BLaER1 (cell line): ENCODE data around the gene SND1.

Experiments
- H3K27ac ChIP-seq: shearing (Covaris generic); formaldehyde crosslinking; 2 replicates; pipeline ENCODE4 v1.8.1; 2022
- H3K27me3 ChIP-seq: shearing (Covaris generic); formaldehyde crosslinking; 2 replicates; pipeline ENCODE4 v1.8.1; 2022
- H3K36me3 ChIP-seq: shearing (Covaris generic); formaldehyde crosslinking; 2 replicates; pipeline ENCODE4 v1.8.1; 2022
- H3K4me1 ChIP-seq: shearing (Covaris generic); formaldehyde crosslinking; 2 replicates; pipeline ENCODE4 v1.8.1; 2022
- H3K4me2 ChIP-seq: shearing (Covaris generic); formaldehyde crosslinking; 2 replicates; pipeline ENCODE4 v1.8.1; 2022
- H3K4me3 ChIP-seq: shearing (Covaris generic); formaldehyde crosslinking; 2 replicates; pipeline ENCODE4 v1.8.1; 2022
- H3K9ac ChIP-seq: shearing (Covaris generic); formaldehyde crosslinking; 2 replicates; pipeline ENCODE4 v1.8.1; 2022
- H3K9me3 ChIP-seq: shearing (Covaris generic); formaldehyde crosslinking; 2 replicates; pipeline ENCODE4 v1.8.1; 2022
- H4K20me1 ChIP-seq: shearing (Covaris generic); formaldehyde crosslinking; 2 replicates; pipeline ENCODE4 v1.8.1; 2022
- Cebpa-rat ChIP-seq: shearing (Covaris generic); IDR thresholded peaks from 2 replicates; pipeline ENCODE4 v1.8.1; 2022

SND1 gene

DNA sequence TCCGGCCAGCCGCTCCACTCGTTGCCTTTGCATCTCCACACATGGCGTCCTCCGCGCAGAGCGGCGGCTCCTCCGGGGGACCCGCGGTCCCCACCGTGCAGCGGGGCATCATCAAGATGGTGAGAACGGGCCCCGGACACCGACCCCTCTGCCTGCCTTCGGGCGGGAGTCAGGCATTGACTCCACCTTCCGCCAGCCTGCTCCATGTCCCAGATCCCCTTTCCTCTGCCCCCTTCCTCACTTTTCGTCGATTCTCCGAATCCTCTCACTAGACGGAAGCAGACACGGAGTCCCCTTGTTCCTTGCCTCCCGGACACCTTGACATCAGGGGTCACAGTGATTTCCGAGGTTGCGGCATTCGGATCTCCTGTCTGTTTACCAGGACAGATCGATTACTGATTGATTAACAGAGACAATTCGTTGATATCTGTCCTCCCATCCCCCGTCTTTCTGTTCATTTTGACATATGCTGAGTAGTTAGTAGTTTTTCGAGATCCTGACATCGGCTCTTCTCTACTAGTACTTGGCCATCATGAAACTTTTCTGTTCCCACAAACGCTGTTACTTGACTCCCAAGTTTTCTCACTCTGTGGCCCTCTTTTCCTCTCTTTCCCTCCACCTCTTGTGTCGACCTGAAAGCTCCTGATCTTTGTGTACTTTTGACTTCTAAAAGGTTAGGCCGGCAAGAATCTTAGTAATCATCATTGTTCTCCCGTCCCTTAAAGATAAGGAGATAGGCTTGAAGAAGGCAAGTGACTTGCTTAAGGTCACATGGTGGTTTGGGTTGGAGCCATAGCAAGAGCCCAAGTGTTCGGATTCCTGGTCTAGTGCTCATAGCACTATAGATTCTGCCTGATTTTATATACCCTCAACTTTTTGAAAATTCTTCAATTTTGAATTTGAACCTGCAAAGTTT lies 597 bp downstream of the SND1 start:
- Histone ChIP-seq H3K9me3 (no peaks in the 10 kb centered on the region), H3K36me3 (peaks cover 29% of the 10 kb centered on the region), H3K9ac (peak overlapping the region; percentile 90), H3K27me3 (no peaks in the 10 kb centered on the region), H3K27ac (peak overlapping the region; percentile 88), H4K20me1 (peaks cover 55% of the 10 kb centered on the region), H3K4me2 (peak overlapping the region; percentile 92), H3K4me3 (peak overlapping the region; percentile 86), H3K4me1 (peaks cover 41% of the 10 kb centered on the region)
- TF ChIP-seq Cebpa-rat: no peak

- Histone ChIP-seq H3K9me3 (no peaks in the 10 kb centered on the region), H3K36me3 (peaks cover 34% of the 10 kb centered on the region), H3K27ac (no peak overlapping the region), H3K4me1 (peaks cover 44% of the 10 kb centered on the region), H4K20me1 (peaks cover 63% of the 10 kb centered on the region), H3K9ac (peak overlapping the region; percentile 90; the same call in 1 of the 2 replicates), H3K27me3 (no peaks in the 10 kb centered on the region), H3K4me2 (peak overlapping the region; percentile 92), H3K4me3 (peak overlapping the region; percentile 86)
- no peak for TF ChIP-seq Cebpa-rat
These were observed 1.4 kb downstream of the SND1 start for GRCh38 chr7:127653396-127653795.

GRCh38 chr7:127654404-127655394 lies 2.7 kb downstream of the SND1 start:
- Histone ChIP-seq H3K4me3 (peak overlapping the region; percentile 86), H3K9ac (no peak overlapping the region), H3K4me1 (peaks cover 53% of the 10 kb centered on the region), H3K4me2 (peak overlapping the region; percentile 92), H3K27ac (no peak overlapping the region), H3K36me3 (peaks cover 44% of the 10 kb centered on the region), H4K20me1 (peaks cover 77% of the 10 kb centered on the region), H3K27me3 (no peaks in the 10 kb centered on the region), H3K9me3 (no peaks in the 10 kb centered on the region)
- TF ChIP-seq Cebpa-rat: no peak

- Histone ChIP-seq H3K4me1 (peaks cover 50% of the 10 kb centered on the region), H3K9me3 (no peaks in the 10 kb centered on the region), H3K4me2 (no peak overlapping the region), H3K4me3 (no peak overlapping the region), H3K9ac (no peak overlapping the region), H3K36me3 (peaks cover 54% of the 10 kb centered on the region), H3K27ac (no peak overlapping the region), H3K27me3 (no peaks in the 10 kb centered on the region), H4K20me1 (peaks cover 87% of the 10 kb centered on the region)
- TF ChIP-seq Cebpa-rat: no peak
These were observed 3.7 kb downstream of the SND1 start for GRCh38 chr7:127655720-127656119.

DNA sequence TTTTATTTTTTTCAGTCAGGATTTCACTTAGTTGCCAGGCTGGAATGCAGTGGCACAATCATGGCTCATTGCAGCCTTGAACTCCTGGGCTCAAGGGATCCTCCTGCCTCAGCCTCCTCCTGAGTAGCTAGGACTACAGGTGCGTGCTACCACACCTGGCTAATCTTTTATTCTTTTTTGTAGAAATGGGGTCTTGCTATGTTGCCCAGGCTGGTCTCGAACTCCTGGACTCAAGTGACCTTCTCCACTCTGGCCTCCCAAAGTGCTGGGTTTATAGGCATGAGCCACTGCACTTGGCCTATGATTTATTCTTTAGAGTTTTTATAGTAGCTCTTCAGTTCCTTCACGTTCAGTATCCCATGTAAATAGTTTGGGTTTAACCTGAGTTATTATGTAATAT lies 5.5 kb downstream of the SND1 start:
- no peak overlapping the region for H3K27ac ChIP-seq
- peaks cover 100% of the 10 kb centered on the region for H4K20me1 ChIP-seq
- no peaks in the 10 kb centered on the region for H3K9me3 ChIP-seq
- H3K4me3 ChIP-seq: no peak overlapping the region
- no peak overlapping the region for H3K9ac ChIP-seq
- H3K4me1 ChIP-seq: peaks cover 44% of the 10 kb centered on the region
- no peak overlapping the region for H3K4me2 ChIP-seq
- no peak for TF ChIP-seq Cebpa-rat
- H3K27me3 ChIP-seq: no peaks in the 10 kb centered on the region
- peaks cover 71% of the 10 kb centered on the region for H3K36me3 ChIP-seq

- no peak overlapping the region for H3K4me3 ChIP-seq
- H3K27ac ChIP-seq: no peak overlapping the region
- peak overlapping the region; percentile 29; the same call in 1 of the 2 replicates for H3K4me2 ChIP-seq
- no peak overlapping the region for H3K9ac ChIP-seq
- peaks cover 100% of the 10 kb centered on the region for H4K20me1 ChIP-seq
- peaks cover 87% of the 10 kb centered on the region for H3K36me3 ChIP-seq
- no peak for TF ChIP-seq Cebpa-rat
- no peaks in the 10 kb centered on the region for H3K9me3 ChIP-seq
- H3K4me1 ChIP-seq: peaks cover 30% of the 10 kb centered on the region
- no peaks in the 10 kb centered on the region for H3K27me3 ChIP-seq
These were observed 7.1 kb downstream of the SND1 start for GRCh38 chr7:127658970-127659630.

GRCh38 chr7:127665922-127666321 lies 13.9 kb downstream of the SND1 start:
- TF ChIP-seq Cebpa-rat: no peak
- H3K4me1 ChIP-seq: peaks cover 12% of the 10 kb centered on the region; the same call in 1 of the 2 replicates
- peaks cover 93% of the 10 kb centered on the region for H4K20me1 ChIP-seq
- no peak overlapping the region for H3K4me2 ChIP-seq
- H3K4me3 ChIP-seq: no peak overlapping the region
- no peak overlapping the region for H3K27ac ChIP-seq
- no peaks in the 10 kb centered on the region; the same call in 1 of the 2 replicates for H3K9me3 ChIP-seq
- no peaks in the 10 kb centered on the region for H3K27me3 ChIP-seq
- no peak overlapping the region for H3K9ac ChIP-seq
- H3K36me3 ChIP-seq: peaks cover 92% of the 10 kb centered on the region

DNA sequence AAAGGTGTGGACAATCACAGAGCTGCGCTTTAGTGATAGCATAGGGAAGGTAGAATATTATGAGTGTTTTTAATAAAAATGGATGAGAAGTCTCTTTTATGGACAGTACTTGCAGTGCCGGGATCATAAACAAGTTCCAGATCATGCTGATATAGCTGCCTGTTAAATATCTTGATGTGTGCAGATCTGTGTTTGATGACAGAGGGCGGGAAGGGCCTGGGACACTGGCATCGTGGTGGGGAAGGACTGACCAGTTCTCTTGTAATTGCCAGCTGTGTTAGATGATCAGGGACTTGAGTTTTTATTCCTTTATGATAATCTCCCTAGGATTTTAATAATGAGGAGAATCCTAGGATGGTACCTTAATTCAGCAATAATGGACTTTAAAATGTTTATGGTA lies 14.6 kb downstream of the SND1 start:
- Histone ChIP-seq H3K27ac (no peak overlapping the region), H3K9me3 (peaks cover 4% of the 10 kb centered on the region), H4K20me1 (peaks cover 86% of the 10 kb centered on the region), H3K36me3 (peaks cover 92% of the 10 kb centered on the region), H3K4me1 (peaks cover 12% of the 10 kb centered on the region; the same call in 1 of the 2 replicates), H3K9ac (no peak overlapping the region), H3K4me2 (no peak overlapping the region), H3K4me3 (no peak overlapping the region), H3K27me3 (no peaks in the 10 kb centered on the region)
- no peak for TF ChIP-seq Cebpa-rat

- no peak for TF ChIP-seq Cebpa-rat
- H3K9me3 ChIP-seq: peaks cover 10% of the 10 kb centered on the region
- peaks cover 12% of the 10 kb centered on the region; the same call in 1 of the 2 replicates for H3K4me1 ChIP-seq
- peaks cover 83% of the 10 kb centered on the region for H4K20me1 ChIP-seq
- H3K36me3 ChIP-seq: peaks cover 93% of the 10 kb centered on the region
- no peak overlapping the region for H3K4me3 ChIP-seq
- H3K9ac ChIP-seq: no peak overlapping the region
- H3K4me2 ChIP-seq: no peak overlapping the region
- no peaks in the 10 kb centered on the region for H3K27me3 ChIP-seq
- H3K27ac ChIP-seq: no peak overlapping the region
These were observed 15.2 kb downstream of the SND1 start for GRCh38 chr7:127667017-127667670.
